Thoracic aorta endothelial cell (primary cell): Measurements from ENCODE around the gene TRIM4. TPM values are rescaled to one million over a fixed set of nuclear protein-coding genes. Genes with fewer than 3 reads are reported as not detected.

Experiments
- small RNA-seq: library from RNA; depleted of rRNA; stranded (forward); fragments of <200 nt; gene quantifications from one replicate; pipeline ENCODE3, GENCODE V24; 2012
- total RNA-seq: library from RNA; depleted of rRNA; stranded (reverse); fragments of >200 nt; gene quantifications from 2 replicates; pipeline ENCODE4 v1.2.3, GENCODE V29; 2012

TRIM4 gene
- 22.5 and 28.4 TPM in 2 replicates for total RNA-seq

GRCh38 chr7:99918959-99919813 is at the start of gene TRIM4:
Gene TRIM4, minus strand, starts transcription at chr7:99919530. Its CDS starts 129 bp downstream, at chr7:99919401.

GRCh38 chr7:99928994-99929729 is 9.8 kb upstream of the TRIM4 start, which contains the start of gene GJC3:
Gene GJC3, minus strand, starts transcription at chr7:99929620. Its CDS starts 0 bp downstream, at chr7:99929620.

GRCh38 chr7:99876933-99877332 is 42.4 kb downstream of the TRIM4 start, which contains the start of gene OR2AE1:
Gene OR2AE1, minus strand, starts transcription at chr7:99877033. Its CDS starts 0 bp downstream, at chr7:99877033.

Small RNA genes within 50 kb of the gene (small RNA-seq; reads per million reads assigned to genes)
- not detected for gene AC011904.1
- not detected for gene CYP3A52P
- gene RF00019 = not detected
- not detected for gene RF00561

Other genes starting within 250 kb of the TRIM4 start
- gene CYP3A5, start 239.5 kb downstream of the TRIM4 start, total RNA-seq = not detected in 2 replicates
- 0.07 and 0.27 TPM in 2 replicates for gene CYP3A7, start 184.3 kb downstream of the TRIM4 start, total RNA-seq
- gene CYP3A4, start 135.3 kb downstream of the TRIM4 start, total RNA-seq = not detected in 2 replicates
- not detected in 2 replicates for gene CYP3A43, start 91.5 kb downstream of the TRIM4 start, total RNA-seq
- 0.22 and 0.53 TPM in 2 replicates for gene OR2AE1, start 42.5 kb downstream of the TRIM4 start, total RNA-seq
- 0.13 TPM in 1 of 2 replicates, not detected in the other for gene GJC3, start 10.1 kb upstream of the TRIM4 start, total RNA-seq
- not detected in 2 replicates for gene AZGP1, start 56.5 kb upstream of the TRIM4 start, total RNA-seq
- 40.4 and 41.8 TPM in 2 replicates for gene ZKSCAN1, start 96.1 kb upstream of the TRIM4 start, total RNA-seq
- 6.6 and 6.8 TPM in 2 replicates for gene ZSCAN21, start 130.2 kb upstream of the TRIM4 start, total RNA-seq
- gene ZNF3, start 162.2 kb upstream of the TRIM4 start, total RNA-seq = 32.5 and 35.1 TPM in 2 replicates
- gene COPS6, start 169.4 kb upstream of the TRIM4 start, total RNA-seq = 103 and 116 TPM in 2 replicates
- 121 and 175 TPM in 2 replicates for gene MCM7, start 181.9 kb upstream of the TRIM4 start, total RNA-seq
- gene AP4M1, start 182.1 kb upstream of the TRIM4 start, total RNA-seq = 14.5 and 18.9 TPM in 2 replicates
- gene TAF6, start 199.8 kb upstream of the TRIM4 start, total RNA-seq = 38.8 and 58.2 TPM in 2 replicates
- 18.9 and 21.9 TPM in 2 replicates for gene CNPY4, start 200.1 kb upstream of the TRIM4 start, total RNA-seq
- gene MBLAC1, start 207.4 kb upstream of the TRIM4 start, total RNA-seq = 1.3 and 1.9 TPM in 2 replicates
- gene LAMTOR4, start 229.4 kb upstream of the TRIM4 start, total RNA-seq = 72.7 and 77.8 TPM in 2 replicates
- gene TRAPPC14, start 239.2 kb upstream of the TRIM4 start, total RNA-seq = 9.9 and 11.7 TPM in 2 replicates
- 1.5 and 1.9 TPM in 2 replicates for gene GAL3ST4, start 249.1 kb upstream of the TRIM4 start, total RNA-seq